Transverse colon (tissue), 4 donors: ENCODE measurements around the gene GPR63. TPM values are rescaled to one million over a fixed set of nuclear protein-coding genes. Genes with fewer than 3 reads are reported as not detected.

ENCODE experiments used
- DNase-seq: peaks from one replicate; pipeline ENCODE4 v3.0.0-alpha.2; 2019
- H3K27ac ChIP-seq, 4 donors: fragments of 200-600 bp; sonication (generic); 2 replicates each; pipeline ENCODE4 v1.5.1; 2016 to 2018; ENCODE audit warnings: inconsistent platforms in 4 of 4
- H3K27me3 ChIP-seq: fragments of 200-600 bp; sonication (generic); 2 replicates; pipeline ENCODE4 v1.5.1; 2017; ENCODE audit warnings: inconsistent platforms
- H3K36me3 ChIP-seq, 4 donors: fragments of 200-600 bp; sonication (generic); 2 replicates each; pipeline ENCODE4 v1.5.1; 2017 to 2019; ENCODE audit warnings: inconsistent platforms in 4 of 4
- H3K4me1 ChIP-seq, 4 donors: fragments of 200-600 bp; sonication (generic); 2 replicates each; pipeline ENCODE4 v1.5.1; 2017 to 2020; ENCODE audit warnings: inconsistent platforms in 4 of 4
- H3K4me3 ChIP-seq, 4 donors: fragments of 200-600 bp; sonication (generic); 1 replicate in 1 of 4; 2 replicates in 3 of 4; pipeline versions ENCODE4 v1.5.1 to v1.6.1; 2017 to 2019; ENCODE audit warnings: inconsistent platforms in 4 of 4
- H3K9me3 ChIP-seq, 2 donors: fragments of 200-600 bp; sonication (generic); 2 replicates each; pipeline ENCODE4 v1.5.1; 2017 to 2019; ENCODE audit warnings: inconsistent platforms in 2 of 2
- EP300 ChIP-seq: sonication (generic); formaldehyde crosslinking; IDR thresholded peaks from one replicate; pipeline ENCODE4 v1.6.1; 2017; ENCODE audit warnings: antibody characterized with exemption, low read depth
- POLR2A ChIP-seq: fragments of 450-650 bp; IDR thresholded peaks from one replicate; pipeline ENCODE4 v1.6.1; 2016; ENCODE audit warnings: antibody characterized with exemption, mild to moderate bottlenecking, moderate library complexity
- POLR2AphosphoS5 ChIP-seq, 3 donors: sonication (generic); formaldehyde crosslinking; IDR thresholded peaks; one replicate each; pipeline ENCODE4 v1.6.1; 2016; ENCODE audit warnings: antibody characterized with exemption in 3 of 3
- WGBS, 2 donors: methylation state at CpG; one replicate each; pipeline ENCODE4 v1.1.5; 2018; ENCODE audit warnings: low coverage in 1 of 2; 5-methylcytosine and 5-hydroxymethylcytosine counted together
- in situ Hi-C, 4 donors: fragments of 200-750 bp; cut with MboI; loops; one replicate each; pipeline versions ENCODE4 v1.15.0 to v1.15.1; 2017; ENCODE audit warnings: low sequenced_read_pairs in 3 of 4, low pct_ligation_motif_present in 1 of 4, low pct_unique_long_range_greater_than_20kb in 1 of 4
- intact Hi-C: fragments of 100-400 bp; cut with DNase I; formaldehyde crosslinking; loops from one replicate; pipeline ENCODE4 v1.15.1; 2023; ENCODE audit warnings: low total_unique reads
- total RNA-seq, 4 donors: library from RNA; depleted of rRNA; stranded (reverse); fragments of >200 nt; gene quantifications; one replicate each; pipeline ENCODE4 v1.1.0, GENCODE V29; 2016
- TF ChIP-seq, protein P1 (sequence below), 5 experiments: fragments of 200-600 bp in 3 of 5; fragments of 450-650 bp in 2 of 5; sonication (generic) in 3 of 5; IDR thresholded peaks; 1 replicate in 2 of 5; 2 replicates in 3 of 5; pipeline ENCODE4 v1.5.1; 2016 to 2017; ENCODE audit warnings: antibody characterized with exemption in 5 of 5, inconsistent platforms in 3 of 5, mild to moderate bottlenecking in 2 of 5, moderate library complexity in 1 of 5

Gene GPR63
- total RNA-seq, 4 donors from 2014 or later, result 0.82 to 2.4 (median 2.2) TPM; not detected in 1

DNA sequence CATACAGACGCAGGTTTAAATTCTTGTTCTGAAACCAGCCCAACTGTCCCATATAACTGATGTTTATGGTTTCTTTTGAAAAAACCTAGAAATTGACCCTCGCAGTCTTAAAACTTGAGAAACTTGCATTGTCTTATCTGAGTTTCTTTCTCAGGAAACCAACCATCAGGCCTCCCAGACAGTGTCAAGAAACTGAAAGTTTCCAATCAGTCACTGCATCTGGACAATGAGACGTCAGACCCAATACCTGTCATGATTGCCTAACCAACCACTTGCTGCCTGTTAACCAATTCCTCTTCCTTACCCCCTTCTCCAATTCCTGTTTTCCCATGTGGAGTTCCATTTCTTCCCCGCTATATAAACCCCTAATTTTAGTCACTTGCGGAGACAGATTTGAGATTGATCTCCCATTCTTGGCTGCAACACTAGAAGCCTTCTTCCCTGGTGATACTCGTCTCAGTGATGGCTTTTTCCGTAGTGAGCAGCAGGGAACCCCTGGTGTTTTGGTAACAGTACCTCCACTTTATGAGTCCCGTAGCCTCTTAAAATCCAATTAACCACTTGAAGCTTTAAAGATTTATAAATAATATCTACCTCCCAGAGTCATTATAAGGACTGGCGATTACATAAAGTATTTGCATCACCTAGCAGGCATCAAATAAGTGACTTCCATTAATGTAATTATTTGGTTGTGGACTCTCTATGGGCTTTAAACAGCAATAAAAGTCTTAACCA, 49.3 kb downstream of the GPR63 start:
- Histone ChIP-seq H3K9me3 (no peaks in the 10 kb centered on the region), H3K4me3 (no peak overlapping the region), H3K36me3 (no peaks in the 10 kb centered on the region), H3K27ac (no peak overlapping the region), H3K27me3 (no peaks in the 10 kb centered on the region), H3K4me1 (no peaks in the 10 kb centered on the region)
- TF ChIP-seq EP300 (no peak), POLR2A (no peak), POLR2AphosphoS5 (IDR thresholded peaks at IDR 0.05) (no peak)
- TF ChIP-seq, protein P1, sequence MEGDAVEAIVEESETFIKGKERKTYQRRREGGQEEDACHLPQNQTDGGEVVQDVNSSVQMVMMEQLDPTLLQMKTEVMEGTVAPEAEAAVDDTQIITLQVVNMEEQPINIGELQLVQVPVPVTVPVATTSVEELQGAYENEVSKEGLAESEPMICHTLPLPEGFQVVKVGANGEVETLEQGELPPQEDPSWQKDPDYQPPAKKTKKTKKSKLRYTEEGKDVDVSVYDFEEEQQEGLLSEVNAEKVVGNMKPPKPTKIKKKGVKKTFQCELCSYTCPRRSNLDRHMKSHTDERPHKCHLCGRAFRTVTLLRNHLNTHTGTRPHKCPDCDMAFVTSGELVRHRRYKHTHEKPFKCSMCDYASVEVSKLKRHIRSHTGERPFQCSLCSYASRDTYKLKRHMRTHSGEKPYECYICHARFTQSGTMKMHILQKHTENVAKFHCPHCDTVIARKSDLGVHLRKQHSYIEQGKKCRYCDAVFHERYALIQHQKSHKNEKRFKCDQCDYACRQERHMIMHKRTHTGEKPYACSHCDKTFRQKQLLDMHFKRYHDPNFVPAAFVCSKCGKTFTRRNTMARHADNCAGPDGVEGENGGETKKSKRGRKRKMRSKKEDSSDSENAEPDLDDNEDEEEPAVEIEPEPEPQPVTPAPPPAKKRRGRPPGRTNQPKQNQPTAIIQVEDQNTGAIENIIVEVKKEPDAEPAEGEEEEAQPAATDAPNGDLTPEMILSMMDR (IDR thresholded peaks at IDR 0.05), result no peak
- 71 to 86% methylated on average over 8 to 9 of the region's 9 CpGs for WGBS, 2 donors
- intact Hi-C loops, result no loop called here
- no peak for DNase-seq
- in situ Hi-C loops, result no loop called here

DNA sequence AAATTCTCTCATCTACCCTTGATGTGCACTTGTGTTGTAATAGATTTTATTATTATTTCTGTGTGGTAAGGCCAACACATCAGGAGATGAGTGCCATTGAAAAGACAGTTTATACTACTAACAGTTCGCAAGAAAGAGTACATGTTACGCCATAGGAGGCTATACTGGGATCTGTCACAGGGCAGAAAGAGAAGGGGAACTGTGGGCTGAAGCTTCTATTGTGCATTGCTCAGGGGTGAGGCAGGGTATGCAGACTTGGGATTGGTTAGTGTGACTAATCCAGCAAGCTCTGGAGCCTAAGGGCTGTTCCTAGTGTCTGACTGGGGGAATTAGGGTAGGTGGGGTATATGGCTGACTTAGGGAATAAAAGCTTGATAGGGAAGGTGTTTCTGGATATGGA, 50.9 kb downstream of the GPR63 start:
- Histone ChIP-seq H3K36me3 (no peaks in the 10 kb centered on the region), H3K27me3 (no peaks in the 10 kb centered on the region), H3K4me1 (no peaks in the 10 kb centered on the region), H3K4me3 (no peak overlapping the region), H3K9me3 (no peaks in the 10 kb centered on the region), H3K27ac (no peak overlapping the region)
- in situ Hi-C loops, result no loop called here
- no peak for DNase-seq
- intact Hi-C loops, result no loop called here
- TF ChIP-seq POLR2A (no peak), POLR2AphosphoS5 (IDR thresholded peaks at IDR 0.05) (no peak), EP300 (no peak)
- TF ChIP-seq, protein P1 (IDR thresholded peaks at IDR 0.05), result no peak
- 85 to 90% methylated on average over 2 of the region's 2 CpGs for WGBS, 2 donors

DNA sequence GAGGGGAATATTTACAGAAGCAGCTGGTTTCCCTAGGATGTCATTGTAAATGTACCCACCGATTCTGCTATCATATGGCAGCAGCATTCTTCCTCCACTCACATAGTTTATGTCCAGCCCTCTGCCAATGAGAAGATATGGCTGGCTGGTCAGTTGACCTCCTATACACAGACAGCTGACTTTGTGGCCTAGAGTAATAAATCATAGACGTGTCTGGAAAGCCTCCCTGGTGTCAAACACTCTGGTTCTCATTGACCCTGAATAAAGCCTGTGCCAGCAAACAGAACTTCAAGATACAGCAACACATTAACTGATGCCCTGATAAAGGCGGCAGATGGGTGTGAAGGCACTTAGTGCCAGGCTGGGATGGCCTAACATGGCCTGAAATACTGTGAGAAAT, 52.6 kb downstream of the GPR63 start:
- TF ChIP-seq POLR2A (no peak), EP300 (no peak), POLR2AphosphoS5 (IDR thresholded peaks at IDR 0.05) (no peak)
- TF ChIP-seq, protein P1 (IDR thresholded peaks at IDR 0.05), result no peak
- no peaks in the 10 kb centered on the region for H3K9me3 ChIP-seq
- intact Hi-C loops, result no loop called here
- no peak for DNase-seq
- H3K27me3 ChIP-seq, result no peaks in the 10 kb centered on the region
- no peaks in the 10 kb centered on the region for H3K36me3 ChIP-seq
- H3K4me3 ChIP-seq, result no peak overlapping the region
- in situ Hi-C loops, result no loop called here
- H3K27ac ChIP-seq, result no peak overlapping the region
- H3K4me1 ChIP-seq, result no peaks in the 10 kb centered on the region
- 26 to 64% methylated on average over 2 to 3 of the region's 3 CpGs for WGBS, 2 donors

DNA sequence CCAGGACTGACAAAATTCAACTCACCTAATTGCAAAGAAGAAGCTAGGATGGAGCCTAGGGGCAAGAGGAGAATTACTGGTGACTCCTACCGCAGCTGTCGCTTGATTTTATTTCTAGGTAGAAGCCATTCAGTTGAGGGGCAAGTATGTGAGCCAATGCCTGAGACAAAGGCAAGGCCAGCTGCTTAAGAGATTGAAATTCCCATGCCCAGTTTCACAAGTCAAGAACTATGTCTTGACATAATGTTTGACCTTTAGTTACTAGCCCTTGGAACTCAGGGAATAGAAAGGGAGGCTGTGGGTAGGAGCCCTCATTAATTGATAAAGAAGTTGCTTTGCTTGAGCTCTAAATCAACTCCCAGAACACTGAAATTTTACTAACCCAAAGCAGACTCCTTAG, 54.0 kb downstream of the GPR63 start:
- H3K9me3 ChIP-seq, result no peaks in the 10 kb centered on the region
- H3K4me1 ChIP-seq, result no peaks in the 10 kb centered on the region
- no peak for DNase-seq
- no peak for TF ChIP-seq EP300
- TF ChIP-seq POLR2A, result no peak
- TF ChIP-seq, protein P1 (IDR thresholded peaks at IDR 0.05), result no peak
- TF ChIP-seq POLR2AphosphoS5 (IDR thresholded peaks at IDR 0.05), result no peak
- no peak overlapping the region for H3K27ac ChIP-seq
- no peaks in the 10 kb centered on the region for H3K27me3 ChIP-seq
- 97 to 100% methylated on average over 1 to 2 of the region's 2 CpGs for WGBS, 2 donors
- intact Hi-C loops, result no loop called here
- in situ Hi-C loops, result no loop called here
- H3K36me3 ChIP-seq, result no peaks in the 10 kb centered on the region
- no peak overlapping the region for H3K4me3 ChIP-seq
